Stimulated activated CD8-positive, alpha-beta memory T cell treated with anti-CD3 and anti-CD28 coated beads, Interleukin-2, amount 100 ng/mL, for 48 hours (primary cell): ENCODE data around the gene GBX2.

Source experiments
- DNase-seq, 2 donors: peaks; one replicate each; pipeline ENCODE4 v3.0.0-alpha.2; 2020; ENCODE audit warnings: low read depth in 2 of 2

GBX2 gene

DNA sequence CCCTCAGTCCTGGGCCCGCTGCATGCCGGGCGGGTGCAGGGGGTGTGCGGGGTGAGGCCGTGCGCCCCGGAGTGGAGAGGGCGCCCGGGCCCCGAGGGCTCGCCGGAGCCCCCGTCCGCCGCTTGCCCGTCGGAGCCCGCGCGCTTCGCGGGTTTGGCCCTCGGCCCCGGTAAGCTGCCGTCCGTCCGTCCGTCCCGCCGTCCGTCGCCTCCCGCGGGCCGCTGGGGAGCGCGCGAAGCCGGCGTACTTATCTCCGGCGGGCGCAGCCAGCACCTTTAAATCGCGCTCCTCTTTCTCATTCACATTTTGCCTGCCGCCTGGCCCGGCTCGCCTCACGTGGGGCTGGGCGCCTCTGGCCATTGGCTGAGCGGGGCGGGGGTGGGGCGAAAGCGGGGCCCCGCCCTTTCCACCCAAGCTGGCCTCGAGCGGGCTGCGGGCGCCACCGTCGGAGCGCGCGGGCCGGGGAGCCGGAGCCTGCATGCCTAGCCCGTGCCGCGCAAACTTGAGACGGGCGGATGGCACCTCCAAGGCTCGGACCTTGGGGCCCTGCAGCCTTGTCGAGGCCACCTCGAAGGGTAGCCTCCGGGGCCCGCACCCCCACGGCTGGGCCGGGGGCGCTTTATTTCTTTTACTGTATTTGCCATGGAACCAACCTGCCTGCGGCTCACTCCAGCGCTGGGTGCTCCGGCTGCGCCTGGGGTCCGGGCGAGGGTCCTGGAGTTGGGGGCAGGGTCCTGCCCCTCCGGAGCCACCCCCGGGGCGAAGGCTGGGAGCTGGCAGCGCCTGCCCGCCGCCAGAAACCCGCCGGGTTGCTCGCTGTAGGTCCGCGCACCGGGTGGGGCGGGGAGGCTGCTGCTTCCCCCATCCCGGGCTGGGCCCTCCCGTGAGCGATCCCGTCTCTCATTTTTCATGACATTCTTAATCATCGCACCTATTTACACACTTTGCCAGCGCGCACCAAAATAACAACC lies at the start of gene GBX2:
GBX2 (minus strand) TSS at position 277 of the 971 bp plus-strand sequence. CDS start 415 bp downstream, outside the sequence.
- no peak for DNase-seq

DNA sequence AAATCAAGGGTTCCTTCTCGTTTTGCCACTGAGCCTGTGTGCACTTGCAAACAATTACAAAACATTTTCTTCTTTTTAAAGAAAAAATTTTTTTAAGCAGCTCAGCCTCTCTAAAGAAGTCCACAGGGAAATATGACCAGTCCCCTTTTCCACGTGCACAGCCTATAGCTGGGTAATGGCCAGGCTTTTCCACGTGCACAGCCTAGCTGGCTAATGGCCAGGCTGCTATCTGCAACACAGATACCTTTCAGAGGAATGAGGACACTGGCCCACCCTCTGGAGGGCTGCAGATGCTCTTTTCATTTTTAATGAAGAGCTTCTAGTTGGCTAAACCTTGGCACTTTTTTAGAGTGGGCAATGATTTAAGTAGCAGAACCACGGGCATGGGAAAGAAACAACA lies 49.7 kb upstream of the GBX2 start:
- no peak for DNase-seq

DNA sequence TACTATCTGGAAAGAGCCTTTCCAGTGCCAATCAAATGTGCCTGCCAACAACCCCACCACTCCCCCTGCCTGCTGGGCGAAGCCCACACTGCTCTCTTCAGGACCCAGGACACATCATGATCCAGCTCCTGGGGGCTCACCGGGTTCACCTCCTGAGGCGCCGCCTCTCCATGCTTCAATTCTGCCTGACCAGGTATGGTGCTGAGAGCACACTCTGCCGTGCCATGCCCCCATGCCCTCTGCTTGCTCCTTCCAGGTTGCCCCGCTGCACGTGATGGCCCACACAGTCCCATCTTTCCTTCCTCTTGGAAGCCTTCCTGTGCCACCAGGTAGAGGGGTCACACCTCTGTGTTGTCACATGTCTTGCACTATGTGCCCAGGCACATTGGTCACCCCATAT lies 48.5 kb upstream of the GBX2 start:
- no peak for DNase-seq

DNA sequence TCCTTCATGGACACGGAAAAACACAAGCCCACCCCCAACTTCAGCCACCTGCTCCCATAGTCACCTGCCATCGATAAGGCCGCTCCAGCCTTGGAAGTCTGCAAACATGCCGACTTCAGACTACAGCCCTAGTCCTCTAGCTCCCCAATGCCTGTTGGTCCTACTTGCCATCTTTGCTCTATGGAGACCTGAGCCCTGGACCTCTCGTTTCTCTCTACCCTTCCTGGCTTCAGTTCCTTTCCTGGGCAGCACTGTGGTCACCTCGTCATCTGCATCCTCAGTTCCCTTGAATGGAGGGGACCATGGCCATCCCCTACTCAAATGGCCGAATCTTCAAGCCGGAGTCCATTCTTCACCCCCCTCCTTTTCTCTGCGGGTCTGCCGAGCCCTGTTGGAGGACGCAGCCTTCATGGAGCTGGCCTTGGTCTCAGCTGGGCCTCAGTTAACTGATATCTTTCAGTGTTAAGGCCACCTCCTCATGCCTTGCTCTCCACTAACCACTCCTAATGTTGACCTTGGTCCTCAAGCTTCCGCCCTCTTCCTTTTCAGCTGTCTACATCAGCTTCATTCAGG lies 47.7 kb upstream of the GBX2 start:
- DNase-seq: no peak

DNA sequence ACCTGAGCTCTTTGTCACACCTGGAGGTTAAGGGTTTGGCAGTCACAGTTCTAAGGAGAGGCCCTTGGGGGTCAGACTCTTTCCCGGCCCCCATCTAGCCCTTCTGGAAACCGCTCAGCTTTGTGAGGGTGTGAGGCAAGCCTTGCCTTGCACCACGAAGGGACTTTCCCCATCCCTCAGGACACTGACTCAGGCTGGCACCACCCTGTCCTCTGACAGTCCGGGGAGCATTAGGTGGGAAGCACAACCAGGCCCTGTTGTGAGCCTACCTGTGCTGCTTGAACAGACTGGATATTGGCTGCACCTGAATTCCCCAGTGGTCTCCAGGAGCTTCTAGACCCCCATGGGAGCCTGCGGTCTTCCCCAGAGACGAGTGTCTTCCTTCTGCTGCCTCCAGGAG lies 47.0 kb upstream of the GBX2 start:
- no peak for DNase-seq

DNA sequence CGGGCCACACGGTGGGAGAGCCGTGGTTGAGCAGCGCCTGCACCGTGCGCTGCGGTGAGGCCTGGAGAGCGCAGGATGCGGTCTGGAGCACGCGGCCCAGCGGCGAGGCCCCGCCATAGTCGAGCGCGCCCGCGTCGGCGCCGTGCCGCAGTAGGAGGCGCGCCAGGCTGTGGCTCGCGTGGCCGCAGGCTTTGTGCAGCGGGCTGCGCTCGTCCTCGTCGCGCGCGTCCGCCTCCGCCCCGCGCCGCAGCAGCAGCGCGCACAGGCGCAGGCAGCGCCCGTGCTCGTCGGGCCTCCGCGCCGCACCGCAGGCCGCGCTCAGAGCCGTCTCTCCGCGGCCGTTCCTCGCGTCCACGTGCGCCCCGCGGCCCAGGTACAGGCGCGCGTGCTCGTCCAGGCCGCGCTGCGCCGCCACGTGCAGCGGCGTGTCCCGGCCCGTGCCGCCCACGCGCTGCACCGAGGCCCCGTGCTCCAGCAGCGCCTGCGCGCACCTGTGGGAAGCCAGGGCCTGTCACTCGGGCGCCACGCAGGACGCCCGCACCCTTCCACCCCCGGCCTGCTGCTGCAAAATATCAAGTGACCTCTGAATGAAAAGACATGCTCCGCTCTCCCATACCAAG lies 46.3 kb upstream of the GBX2 start:
- DNase-seq: no peak

DNA sequence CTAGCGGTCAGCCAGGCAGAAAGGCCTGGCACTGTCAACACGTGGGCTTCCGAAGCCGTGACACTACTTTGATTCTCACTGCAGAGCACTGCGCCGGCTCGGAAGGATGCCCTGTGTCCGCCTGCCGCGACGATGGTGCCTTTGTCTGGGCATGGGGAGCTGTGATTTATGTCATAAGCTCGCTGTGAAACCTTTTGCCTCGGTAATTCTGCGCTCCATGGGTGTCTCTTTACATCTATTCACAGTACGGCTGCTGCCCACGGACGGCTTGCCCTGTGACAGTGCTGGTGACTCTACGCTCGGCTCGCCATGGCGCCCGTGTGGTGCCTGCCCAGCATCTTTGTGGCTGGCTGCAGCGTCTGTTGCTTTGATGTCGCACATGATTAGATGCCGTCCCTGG lies 43.1 kb upstream of the GBX2 start:
- DNase-seq: no peak

DNA sequence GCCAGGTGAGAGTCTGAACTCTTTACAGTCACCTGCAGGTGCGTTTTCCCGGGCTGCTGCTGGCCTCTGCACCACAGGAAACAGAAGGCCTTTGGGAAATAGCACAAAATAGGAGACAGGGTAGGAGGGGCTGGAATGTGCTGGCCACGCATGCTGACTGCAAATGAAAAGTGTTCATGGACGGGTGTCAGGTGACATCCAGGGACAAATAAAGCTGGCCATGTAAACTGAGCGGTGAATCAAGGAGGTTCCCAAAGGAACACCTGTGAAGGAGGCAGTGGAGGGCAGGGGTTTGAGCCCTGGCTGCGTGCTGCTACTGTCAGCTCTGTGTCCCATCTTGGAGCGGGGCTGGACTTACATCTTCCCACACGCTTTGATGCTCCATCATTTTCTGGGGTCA lies 42.4 kb upstream of the GBX2 start:
- no peak for DNase-seq

DNA sequence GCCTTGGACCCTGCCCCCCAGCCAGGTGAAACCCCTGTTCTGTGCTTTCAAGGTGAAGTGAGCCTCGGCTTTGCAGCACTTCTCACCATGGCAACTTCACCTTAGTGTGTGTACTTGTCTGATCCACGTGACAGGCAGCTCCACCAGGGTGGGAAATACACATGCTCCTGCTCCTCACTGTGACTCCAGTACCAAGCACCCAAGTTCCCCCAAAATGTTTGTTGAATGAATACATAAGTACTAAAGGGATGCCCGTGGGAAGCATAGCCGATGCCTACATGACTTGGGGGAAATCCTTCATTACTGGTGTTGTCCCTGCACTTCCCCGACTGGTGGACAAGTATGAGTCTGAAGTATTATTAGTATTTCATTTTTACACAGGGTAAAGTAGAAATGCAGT lies 41.8 kb upstream of the GBX2 start:
- no peak for DNase-seq

DNA sequence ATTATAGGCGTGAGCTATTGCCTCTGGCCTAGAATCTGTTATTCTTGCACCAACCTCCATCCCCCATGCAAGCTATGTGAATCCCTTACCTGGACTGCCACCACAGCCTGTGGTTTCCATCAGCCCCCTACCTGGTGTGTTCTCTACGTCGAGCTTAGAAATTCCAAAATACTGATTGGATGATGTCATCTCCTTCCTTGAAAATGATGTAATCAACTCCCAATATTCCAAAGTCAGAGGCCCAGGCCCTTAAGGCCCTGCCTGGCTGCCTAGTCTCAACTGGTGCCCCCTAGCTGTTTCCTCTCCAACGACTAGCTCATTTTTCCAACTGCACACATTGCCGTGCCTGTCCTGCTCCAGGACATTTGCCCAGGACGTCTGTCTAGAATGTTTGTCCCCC lies 41.3 kb upstream of the GBX2 start:
- DNase-seq: no peak

DNA sequence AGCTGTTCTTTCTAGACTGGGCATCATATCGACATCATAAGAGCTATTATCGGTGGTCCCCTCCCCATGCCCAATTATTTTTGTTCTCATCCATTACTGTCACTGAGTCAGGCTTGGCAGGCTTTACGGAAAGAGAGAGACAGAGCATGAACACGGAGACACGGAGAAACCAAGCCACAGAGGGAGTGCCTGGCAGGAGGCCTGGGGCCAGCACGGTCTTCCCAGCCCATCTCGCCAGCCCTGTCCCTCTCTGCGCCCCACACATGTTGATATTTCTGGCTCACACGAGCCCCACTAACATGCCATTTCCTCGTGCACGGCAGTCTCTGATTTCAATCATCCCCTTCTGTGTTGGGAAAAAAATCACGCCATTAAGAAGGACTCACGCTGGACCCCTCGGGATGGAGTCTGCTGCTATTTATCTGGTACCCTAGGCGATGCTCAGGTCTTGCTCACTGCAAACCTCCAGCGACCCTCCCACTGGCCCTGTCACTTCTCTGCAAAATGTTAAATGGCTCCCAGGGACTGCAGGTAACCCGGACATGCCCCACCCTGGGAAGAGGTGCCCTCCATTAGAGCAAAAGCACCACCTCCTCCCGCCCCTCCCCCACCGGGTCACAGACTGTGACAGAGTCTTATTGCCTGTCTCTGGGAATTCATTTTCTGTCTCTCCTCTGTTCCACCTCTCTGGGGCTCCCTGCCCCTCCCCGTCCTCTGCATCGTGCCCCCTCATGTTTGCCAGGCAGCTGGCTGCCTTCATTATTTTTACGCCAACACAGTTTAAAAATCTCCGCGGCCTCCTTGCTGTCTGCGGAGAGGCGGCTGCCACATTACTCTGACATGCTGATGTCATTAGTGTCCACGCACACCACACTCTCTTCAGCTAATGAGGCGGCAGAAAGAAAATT lies 40.1 kb upstream of the GBX2 start:
- no peak for DNase-seq

DNA sequence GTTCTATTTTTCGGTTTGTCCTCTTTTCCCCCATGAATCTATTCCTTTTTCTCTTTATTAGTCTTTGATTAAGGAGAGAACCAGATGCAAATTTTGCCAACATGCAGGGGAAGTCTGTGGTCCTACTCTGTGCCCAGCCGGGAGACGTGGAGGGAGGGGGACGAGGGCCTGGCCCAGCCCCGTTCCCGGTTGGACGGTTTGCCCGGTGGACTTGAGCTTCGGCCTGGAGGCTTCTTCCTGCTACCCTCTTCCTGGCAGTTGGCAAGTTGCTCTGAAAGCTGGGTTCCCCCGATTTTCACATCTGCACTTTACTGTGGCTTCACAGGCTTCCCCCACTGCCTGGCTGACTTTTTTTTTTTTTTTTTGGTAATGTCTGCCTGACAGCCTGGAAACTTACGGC lies 39.3 kb upstream of the GBX2 start:
- no peak for DNase-seq

DNA sequence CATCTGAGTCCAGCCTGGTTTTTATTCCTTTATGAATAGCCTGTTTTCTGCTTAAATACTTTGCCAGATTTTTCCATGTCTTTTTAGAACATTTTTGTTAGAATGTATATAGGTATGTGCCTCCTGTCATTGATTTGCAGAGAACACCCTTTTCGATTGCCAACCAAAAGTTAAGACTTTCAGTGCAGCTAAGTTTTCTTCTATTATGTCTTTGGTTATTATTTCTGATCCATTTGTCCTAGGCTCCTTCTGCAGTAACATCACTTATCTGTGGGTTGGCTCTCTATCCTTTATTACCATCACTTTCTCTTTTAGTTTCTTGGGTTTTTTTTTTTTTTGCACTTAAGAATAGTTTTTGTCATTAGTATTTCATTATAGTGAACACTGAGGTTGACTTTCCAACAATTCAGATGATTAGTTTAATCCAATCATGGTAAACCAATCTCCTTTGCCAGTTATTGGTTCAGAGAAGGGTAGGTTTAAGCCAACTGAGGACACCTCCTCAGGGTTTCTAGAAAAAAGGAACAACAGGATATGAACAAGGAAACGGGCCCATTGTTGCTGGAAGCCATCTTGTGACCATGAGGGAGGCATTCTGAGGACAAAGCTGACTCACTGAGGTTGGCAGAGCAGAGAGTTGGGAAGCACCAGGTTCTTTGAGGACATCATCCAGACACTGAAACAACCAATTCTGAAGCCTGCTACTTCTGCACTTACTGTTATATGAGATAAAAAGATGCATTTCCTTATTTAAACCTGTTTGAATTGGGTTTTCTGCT lies 37.9 kb upstream of the GBX2 start:
- no peak for DNase-seq

DNA sequence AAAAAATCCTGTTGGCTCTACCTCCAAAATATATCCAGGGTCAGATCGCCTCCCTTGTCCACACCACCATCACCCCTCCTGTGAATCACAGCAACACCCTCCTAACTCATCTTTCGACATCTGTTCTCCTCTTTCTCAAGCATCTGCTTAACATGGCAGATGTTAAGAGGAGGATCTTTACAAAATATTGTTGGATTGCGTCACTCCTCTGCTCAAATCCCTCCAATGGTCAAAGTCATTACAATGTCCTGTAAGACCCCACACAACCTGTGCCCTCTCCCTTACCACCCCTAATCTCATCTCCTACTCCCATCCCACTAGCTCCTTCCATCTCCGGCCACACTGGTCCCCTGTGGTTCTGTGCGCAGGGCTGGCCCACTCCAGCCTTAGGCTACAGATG lies 36.8 kb upstream of the GBX2 start:
- no peak for DNase-seq

DNA sequence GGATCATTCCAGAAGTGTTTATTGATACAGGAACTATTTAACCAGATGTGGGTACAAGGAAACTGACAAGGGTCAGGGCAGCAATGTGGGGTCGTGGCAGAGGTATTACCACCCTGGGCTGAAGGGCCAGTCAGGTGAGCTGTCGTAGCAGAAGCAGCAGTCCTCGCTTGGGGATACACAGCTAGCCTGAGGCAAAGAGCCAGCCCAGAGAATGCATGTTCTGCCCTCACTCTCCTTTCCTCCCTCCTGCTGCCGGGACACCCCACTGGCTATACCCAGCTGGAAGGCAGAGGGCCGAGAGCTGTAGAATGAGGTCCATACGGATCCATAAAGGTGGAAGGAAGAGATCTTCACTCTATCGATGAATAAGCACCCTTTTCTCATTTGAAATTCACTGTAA lies 32.2 kb upstream of the GBX2 start:
- no peak for DNase-seq

DNA sequence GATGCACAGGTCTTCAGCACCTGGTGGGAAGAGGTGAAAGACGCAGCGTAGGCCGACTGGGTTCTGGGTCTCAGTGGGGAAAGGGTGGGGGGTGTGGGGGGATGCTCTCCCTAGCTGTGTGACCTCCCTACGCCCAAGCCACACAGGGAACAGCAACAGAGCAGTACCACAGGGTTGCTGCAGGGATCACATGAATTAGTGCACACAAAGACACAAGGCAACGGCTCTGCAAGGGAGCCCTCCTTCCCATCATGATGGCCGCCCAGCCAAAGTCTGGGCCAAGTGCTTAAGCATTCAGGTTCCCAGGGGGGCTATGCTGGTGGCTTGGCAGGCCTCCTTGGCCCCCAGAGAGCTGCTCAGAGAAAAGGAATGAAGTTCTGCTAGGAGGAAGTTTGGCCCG lies 28.2 kb upstream of the GBX2 start:
- DNase-seq: no peak

DNA sequence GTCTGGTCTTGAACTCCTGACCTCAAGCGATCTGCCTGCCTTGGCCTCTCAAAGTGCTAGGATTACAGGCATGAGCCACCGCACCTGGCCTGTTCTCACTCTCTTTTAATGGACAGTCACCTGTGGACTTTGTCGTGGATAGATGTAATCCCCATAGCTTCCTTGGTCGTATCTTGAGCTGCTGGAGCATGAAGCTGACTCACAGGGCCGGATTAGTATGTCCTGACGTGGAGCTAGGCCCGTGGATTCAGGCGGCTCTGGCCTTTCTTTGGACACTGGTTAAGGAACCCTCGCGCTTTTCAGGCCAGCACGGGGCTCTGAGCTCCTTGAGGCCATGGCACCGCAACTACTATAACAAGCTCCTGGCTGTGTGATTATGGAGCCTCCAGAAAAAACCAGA lies 27.5 kb upstream of the GBX2 start:
- no peak for DNase-seq

DNA sequence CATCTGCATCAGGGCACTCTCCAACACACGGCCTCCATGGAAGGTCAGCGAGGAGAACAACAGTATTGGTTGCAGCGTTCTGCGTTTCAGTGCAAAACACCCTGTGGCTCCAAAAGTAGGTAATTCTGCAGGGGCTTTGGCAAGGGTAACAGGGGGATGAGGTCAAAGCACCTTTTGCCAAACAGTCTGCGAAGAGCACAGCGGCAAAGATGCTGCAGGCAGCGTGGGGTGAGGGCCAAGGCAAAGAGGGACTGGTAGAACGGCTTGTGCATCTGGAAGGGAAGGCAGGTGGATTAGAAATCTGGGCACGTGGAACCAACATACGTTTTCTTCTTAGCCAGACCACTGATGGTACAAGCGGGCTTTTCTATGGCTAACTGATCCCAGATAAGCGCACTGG lies 26.6 kb upstream of the GBX2 start:
- no peak for DNase-seq

DNA sequence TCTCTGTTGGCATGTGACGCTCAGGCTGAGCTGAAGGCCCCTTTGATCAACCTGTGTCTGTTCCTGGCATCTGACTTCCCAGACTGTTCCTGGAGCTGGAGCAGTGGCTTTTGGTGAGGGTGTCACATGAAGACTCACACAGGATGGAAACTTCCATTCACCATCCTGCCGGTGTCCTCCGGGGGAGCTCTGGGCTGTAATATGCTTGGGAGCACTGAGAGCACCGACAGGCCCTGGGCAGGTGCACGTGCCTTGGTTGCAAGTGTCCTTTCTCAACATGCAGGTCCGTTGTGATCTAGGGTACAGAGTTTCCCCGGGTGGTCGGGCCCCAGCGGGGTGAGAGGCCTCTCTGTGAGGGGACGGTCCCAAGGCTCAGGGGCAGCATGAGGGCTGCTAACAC lies 24.8 kb upstream of the GBX2 start:
- DNase-seq: no peak

DNA sequence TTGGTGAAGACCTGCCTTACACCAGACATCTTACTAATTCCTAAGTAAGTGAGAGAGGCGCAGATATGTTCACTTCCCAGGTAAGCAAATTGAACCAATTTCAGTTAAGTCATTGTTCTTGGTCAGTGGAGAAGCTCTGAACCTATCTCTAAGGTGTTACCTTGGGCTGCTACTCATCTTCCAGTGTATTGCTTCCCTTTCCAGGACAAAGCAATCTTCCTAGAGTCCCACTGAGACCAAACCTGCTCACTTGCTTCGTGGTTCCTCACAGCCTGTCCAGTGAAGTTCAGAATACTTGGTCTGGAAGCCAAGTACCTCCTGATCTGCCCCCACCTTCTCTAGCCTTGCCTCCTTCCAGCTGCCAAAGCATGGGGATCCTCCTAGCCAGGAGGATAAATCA lies 22.5 kb upstream of the GBX2 start:
- no peak for DNase-seq

DNA sequence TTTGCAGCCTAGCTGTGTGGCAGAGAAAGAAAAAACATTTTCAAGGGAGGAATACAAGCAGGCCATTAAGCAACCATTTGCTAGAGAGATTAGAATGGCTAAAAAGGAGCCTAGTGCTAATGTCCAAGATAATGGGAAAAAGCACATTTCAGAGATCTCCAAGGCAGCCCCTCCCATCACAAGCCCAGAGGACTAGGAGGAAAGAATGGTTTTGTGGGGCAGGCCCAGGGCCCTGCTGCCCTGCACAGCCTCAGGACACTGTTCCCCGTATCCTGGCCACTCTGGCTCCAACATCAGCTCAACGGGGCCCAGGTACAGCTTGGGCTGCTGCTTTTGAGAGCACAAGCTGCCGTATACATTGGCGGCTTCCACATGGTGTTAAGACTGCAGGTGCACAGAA lies 16.5 kb upstream of the GBX2 start:
- no peak for DNase-seq
